ENCODE measurements around the gene ARHGEF26.

Gene ARHGEF26

GRCh38 chr3:154218728-154219127 lies 97.5 kb downstream of the ARHGEF26 start:
- no peak for DNase-seq

- DNase-seq: no peak
Observed at GRCh38 chr3:154220462-154220861, 99.3 kb downstream of the ARHGEF26 start.

GRCh38 chr3:154223519-154223918 lies 102.3 kb downstream of the ARHGEF26 start:
- no peak for DNase-seq

GRCh38 chr3:154224366-154224765 lies 103.2 kb downstream of the ARHGEF26 start:
- no peak for DNase-seq

- DNase-seq: no peak
Observed at GRCh38 chr3:154224866-154225265, 103.7 kb downstream of the ARHGEF26 start.

GRCh38 chr3:154225536-154225935 lies 104.3 kb downstream of the ARHGEF26 start:
- no peak for DNase-seq

- DNase-seq: no peak
Observed at GRCh38 chr3:154227531-154227930, 106.3 kb downstream of the ARHGEF26 start.

GRCh38 chr3:154228561-154229216 lies 107.5 kb downstream of the ARHGEF26 start:
- no peak for DNase-seq

GRCh38 chr3:154229217-154229590 lies 108.0 kb downstream of the ARHGEF26 start:
- no peak for DNase-seq

- no peak for DNase-seq
Observed at GRCh38 chr3:154235330-154235729, 114.1 kb downstream of the ARHGEF26 start.

- DNase-seq: no peak
Observed at GRCh38 chr3:154236331-154236730, 115.1 kb downstream of the ARHGEF26 start.

- DNase-seq: no peak
Observed at GRCh38 chr3:154240235-154240634, 119.0 kb downstream of the ARHGEF26 start.

GRCh38 chr3:154241496-154241895 lies 120.3 kb downstream of the ARHGEF26 start:
- no peak for DNase-seq

GRCh38 chr3:154242766-154243165 lies 121.6 kb downstream of the ARHGEF26 start:
- DNase-seq: no peak

GRCh38 chr3:154243353-154243752 lies 122.2 kb downstream of the ARHGEF26 start:
- DNase-seq: no peak

- no peak for DNase-seq
Observed at GRCh38 chr3:154244644-154245043, 123.5 kb downstream of the ARHGEF26 start.

- DNase-seq: no peak
Observed at GRCh38 chr3:154247806-154248415, 126.7 kb downstream of the ARHGEF26 start.

- no peak for DNase-seq
Observed at GRCh38 chr3:154250291-154250690, 129.1 kb downstream of the ARHGEF26 start.

- DNase-seq: no peak
Observed at GRCh38 chr3:154251610-154252009, 130.4 kb downstream of the ARHGEF26 start.

GRCh38 chr3:154252759-154253638 lies 131.8 kb downstream of the ARHGEF26 start:
- peak; percentile 58 for DNase-seq

- no peak for DNase-seq
Observed at GRCh38 chr3:154254527-154254926, 133.3 kb downstream of the ARHGEF26 start.

- DNase-seq: no peak
Observed at GRCh38 chr3:154273381-154273780, 152.2 kb downstream of the ARHGEF26 start.

GRCh38 chr3:154274348-154274747 lies 153.2 kb downstream of the ARHGEF26 start:
- DNase-seq: no peak

GRCh38 chr3:154275292-154275691 lies 154.1 kb downstream of the ARHGEF26 start:
- no peak for DNase-seq
